ENCODE results near the gene NAGS.
"Not testable (repeated sequence)": the region's sequence is repeated elsewhere in the genome, so short reads cannot be mapped to it uniquely, and the experiment has no call there.

The NAGS gene

DNA sequence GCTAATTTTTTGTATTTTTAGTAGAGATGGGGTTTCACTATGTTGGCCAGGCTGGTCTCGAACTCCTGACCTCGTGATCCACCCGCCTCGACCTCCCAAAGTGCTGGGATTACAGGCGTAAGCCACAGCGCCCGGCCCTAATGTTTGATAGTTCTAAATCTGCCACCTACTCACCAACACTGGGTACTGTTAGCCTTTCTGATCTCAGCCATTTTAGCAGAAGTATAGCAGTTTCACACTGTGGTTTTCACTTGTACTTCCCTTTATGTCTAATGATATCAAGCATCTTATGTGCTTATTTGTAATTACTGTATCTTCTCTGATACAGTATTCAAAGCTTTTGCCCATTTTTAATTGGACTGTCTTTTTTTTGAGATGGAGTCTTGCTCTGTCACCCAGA lies 42.5 kb downstream of the NAGS start:
- H3K4me1 ChIP-seq (ENCODE audit: control insufficient read depth in 2 of 2, insufficient read depth in 1 of 2, low read depth in 1 of 2, low read length in 2 of 2); H2BK5ac ChIP-seq (ENCODE audit: low read length): not testable (repeated sequence)

DNA sequence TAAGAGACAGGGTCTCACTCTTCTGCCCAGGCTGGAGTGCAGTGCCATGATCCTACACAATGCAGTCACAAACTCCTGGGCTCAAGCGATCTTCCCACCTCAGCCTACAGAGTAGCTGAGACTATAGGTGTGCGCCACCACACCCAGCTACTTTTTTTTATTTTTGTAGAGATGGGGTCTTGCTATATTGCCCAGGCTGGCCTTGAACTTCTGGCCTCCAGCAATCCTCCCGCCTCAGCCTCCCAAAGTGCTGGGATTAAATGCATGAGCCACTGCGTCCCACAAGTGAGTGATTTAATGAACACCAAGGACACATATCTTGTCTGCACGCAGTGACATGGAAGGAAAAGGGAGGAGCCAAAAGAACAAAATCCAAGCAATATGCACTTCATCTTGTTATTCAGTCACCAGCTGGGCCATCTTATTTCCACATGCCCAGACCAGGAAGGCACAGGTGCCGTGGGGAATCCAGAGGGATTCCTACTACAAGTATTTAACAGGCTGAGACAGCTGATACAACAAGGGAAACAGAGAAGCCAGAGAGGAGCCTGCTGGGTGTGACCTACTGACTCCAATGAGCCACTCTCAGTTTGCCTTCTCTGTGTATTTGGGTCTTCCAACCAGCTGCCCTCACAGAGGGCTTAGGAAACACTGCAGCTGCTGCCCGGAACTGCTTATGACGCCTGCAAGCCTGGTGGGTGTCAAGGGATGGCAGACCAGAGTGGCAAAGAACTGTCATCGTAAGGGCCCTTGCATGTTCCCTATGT lies 45.1 kb downstream of the NAGS start:
- WGBS, 2 donors (ENCODE audit: extremely low coverage in 2 of 2, insufficient read length in 2 of 2, insufficient replicate concordance in 1 of 2) = no CpG with 5 or more reads among the region's 9 CpGs
- H3K4me1 ChIP-seq (ENCODE audit: control insufficient read depth in 2 of 2, insufficient read depth in 1 of 2, low read depth in 1 of 2, low read length in 2 of 2) = no peaks in the 10 kb centered on the region
- DNase-seq (ENCODE audit: low spot score) = no peak
- H2BK12ac ChIP-seq (ENCODE audit: low read length) = no peak overlapping the region
- H3K4me3 ChIP-seq (ENCODE audit: low read length in 2 of 2) = no peak overlapping the region
- no peak overlapping the region for H3K9ac ChIP-seq (ENCODE audit: low read depth, low read length, poor library complexity)
- H3K18ac ChIP-seq (ENCODE audit: low read length) = no peak overlapping the region
- no peak overlapping the region for H3K4me2 ChIP-seq (ENCODE audit: insufficient read depth, low read length, poor library complexity, severe bottlenecking)
- no peaks in the 10 kb centered on the region for H3K27me3 ChIP-seq (ENCODE audit: control insufficient read depth in 3 of 3, insufficient read depth in 3 of 3, low read depth in 1 of 3, low read length in 3 of 3)
- H3K36me3 ChIP-seq (replicated peaks in 1 of 2; ENCODE audit: control insufficient read depth in 2 of 2, insufficient read depth in 2 of 2, low read length in 2 of 2) = peaks cover 36 to 80% of the 10 kb centered on the region in 2 donors
- peaks cover 5% of the 10 kb centered on the region for H3K79me1 ChIP-seq (ENCODE audit: low read depth, low read length)
- no peak overlapping the region for H3K4ac ChIP-seq (ENCODE audit: low read length)
- no peak overlapping the region for H2AFZ ChIP-seq (ENCODE audit: low read length)
- no peak overlapping the region for H2AK5ac ChIP-seq (ENCODE audit: low read depth, low read length)
- no peak overlapping the region for H2BK5ac ChIP-seq (ENCODE audit: low read length)
- no peak overlapping the region for H3K23ac ChIP-seq (ENCODE audit: low read depth, low read length, poor library complexity)
- H3K27ac ChIP-seq (replicated peaks; ENCODE audit: low read length) = no peak overlapping the region
- no peak overlapping the region for H2BK120ac ChIP-seq (ENCODE audit: low read depth, low read length)
- no peaks in the 10 kb centered on the region for H3K9me3 ChIP-seq (replicated peaks in 1 of 2; ENCODE audit: control insufficient read depth in 2 of 2, insufficient read depth in 1 of 2, low read depth in 1 of 2, low read length in 2 of 2)
- no peak overlapping the region for H2BK15ac ChIP-seq (ENCODE audit: low read length)
- H4K8ac ChIP-seq (ENCODE audit: low read depth, low read length) = no peak overlapping the region
- no peak overlapping the region for H4K91ac ChIP-seq (ENCODE audit: low read depth, low read length, poor library complexity)
- H3K14ac ChIP-seq (ENCODE audit: low read length) = no peak overlapping the region

More for the DNA sequence above, 42.5 kb downstream of the NAGS start:
- H3K23ac ChIP-seq (ENCODE audit: low read depth, low read length, poor library complexity); H4K91ac ChIP-seq (ENCODE audit: low read depth, low read length, poor library complexity); H2BK12ac ChIP-seq (ENCODE audit: low read length); H2AK5ac ChIP-seq (ENCODE audit: low read depth, low read length); H4K8ac ChIP-seq (ENCODE audit: low read depth, low read length); H3K9ac ChIP-seq (ENCODE audit: low read depth, low read length, poor library complexity); H3K79me1 ChIP-seq (ENCODE audit: low read depth, low read length); H3K9me3 ChIP-seq (replicated peaks in 1 of 2; ENCODE audit: control insufficient read depth in 2 of 2, insufficient read depth in 1 of 2, low read depth in 1 of 2, low read length in 2 of 2); H3K27ac ChIP-seq (replicated peaks; ENCODE audit: low read length); H2AFZ ChIP-seq (ENCODE audit: low read length); H2BK15ac ChIP-seq (ENCODE audit: low read length); H2BK120ac ChIP-seq (ENCODE audit: low read depth, low read length); DNase-seq (ENCODE audit: low spot score); H3K4ac ChIP-seq (ENCODE audit: low read length); H3K14ac ChIP-seq (ENCODE audit: low read length); H3K4me3 ChIP-seq (ENCODE audit: low read length in 2 of 2); H3K18ac ChIP-seq (ENCODE audit: low read length); H3K27me3 ChIP-seq (ENCODE audit: control insufficient read depth in 3 of 3, insufficient read depth in 3 of 3, low read depth in 1 of 3, low read length in 3 of 3); H3K4me2 ChIP-seq (ENCODE audit: insufficient read depth, low read length, poor library complexity, severe bottlenecking): not testable (repeated sequence)
- no CpG with 5 or more reads among the region's 7 CpGs for WGBS, 2 donors (ENCODE audit: extremely low coverage in 2 of 2, insufficient read length in 2 of 2, insufficient replicate concordance in 1 of 2)
- peaks cover 22 to 65% of the 10 kb centered on the region in 2 donors for H3K36me3 ChIP-seq (replicated peaks in 1 of 2; ENCODE audit: control insufficient read depth in 2 of 2, insufficient read depth in 2 of 2, low read length in 2 of 2)

DNA sequence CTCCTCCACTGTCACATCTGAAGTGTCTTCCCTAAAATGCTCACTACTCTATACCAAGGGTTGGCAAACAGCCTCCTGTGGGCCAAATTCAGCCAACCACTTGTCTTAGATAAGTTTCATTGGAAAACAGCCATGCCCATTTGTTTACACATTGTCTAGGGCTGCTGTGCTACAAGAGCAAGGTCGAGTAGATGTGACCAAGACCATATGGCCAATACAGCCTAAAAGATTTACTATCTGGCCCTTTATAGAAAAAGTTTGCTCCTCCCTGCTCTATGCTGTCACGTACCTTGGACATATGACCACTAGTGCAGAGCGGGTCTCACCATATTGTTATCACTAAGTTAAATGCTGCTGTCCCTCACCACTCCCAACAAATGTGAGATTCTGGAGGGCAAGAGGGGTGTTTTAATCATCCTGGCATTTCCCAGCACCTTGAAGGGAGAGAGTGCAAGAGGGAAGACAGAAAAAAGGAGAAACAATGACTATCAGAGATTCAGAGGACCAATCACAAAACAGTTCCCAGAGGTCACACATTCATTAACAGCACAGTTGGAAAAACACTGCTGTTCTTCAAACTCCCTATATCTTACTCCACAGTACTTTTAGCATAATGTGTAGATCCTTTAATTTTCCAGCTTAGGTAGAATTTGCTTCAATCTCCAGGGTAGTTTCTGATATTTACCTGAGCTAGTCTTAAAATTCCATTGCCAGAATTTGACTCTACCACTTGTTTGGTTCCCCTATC lies 48.9 kb downstream of the NAGS start:
- Histone ChIP-seq H3K9me3 (replicated peaks in 1 of 2; ENCODE audit: control insufficient read depth in 2 of 2, insufficient read depth in 1 of 2, low read depth in 1 of 2, low read length in 2 of 2) (no peaks in the 10 kb centered on the region), H2AFZ (ENCODE audit: low read length) (no peak overlapping the region), H2BK15ac (ENCODE audit: low read length) (no peak overlapping the region), H2BK12ac (ENCODE audit: low read length) (no peak overlapping the region), H3K23ac (ENCODE audit: low read depth, low read length, poor library complexity) (no peak overlapping the region), H3K27me3 (ENCODE audit: control insufficient read depth in 3 of 3, insufficient read depth in 3 of 3, low read depth in 1 of 3, low read length in 3 of 3) (no peaks in the 10 kb centered on the region), H3K79me1 (ENCODE audit: low read depth, low read length) (peaks cover 3% of the 10 kb centered on the region), H3K18ac (ENCODE audit: low read length) (no peak overlapping the region), H3K36me3 (replicated peaks in 1 of 2; ENCODE audit: control insufficient read depth in 2 of 2, insufficient read depth in 2 of 2, low read length in 2 of 2) (peaks cover 40 to 91% of the 10 kb centered on the region in 2 donors), H2AK5ac (ENCODE audit: low read depth, low read length) (no peak overlapping the region), H2BK120ac (ENCODE audit: low read depth, low read length) (no peak overlapping the region), H3K9ac (ENCODE audit: low read depth, low read length, poor library complexity) (no peak overlapping the region), H2BK5ac (ENCODE audit: low read length) (no peak overlapping the region), H3K4ac (ENCODE audit: low read length) (no peak overlapping the region), H4K91ac (ENCODE audit: low read depth, low read length, poor library complexity) (no peak overlapping the region), H3K4me3 (ENCODE audit: low read length in 2 of 2) (no peak overlapping the region), H3K27ac (replicated peaks; ENCODE audit: low read length) (no peak overlapping the region), H3K14ac (ENCODE audit: low read length) (no peak overlapping the region), H3K4me2 (ENCODE audit: insufficient read depth, low read length, poor library complexity, severe bottlenecking) (no peak overlapping the region), H3K4me1 (ENCODE audit: control insufficient read depth in 2 of 2, insufficient read depth in 1 of 2, low read depth in 1 of 2, low read length in 2 of 2) (no peaks in the 10 kb centered on the region), H4K8ac (ENCODE audit: low read depth, low read length) (no peak overlapping the region)
- no CpG with 5 or more reads among the region's 3 CpGs for WGBS, 2 donors (ENCODE audit: extremely low coverage in 2 of 2, insufficient read length in 2 of 2, insufficient replicate concordance in 1 of 2)
- DNase-seq (ENCODE audit: low spot score) = no peak

Data from neuronal stem cell (in vitro differentiated cells).